Heart left ventricle (tissue), 13 donors: ENCODE data around the gene HSD17B2.

Source experiments
- POLR2A ChIP-seq, 2 donors: fragments of 450-650 bp; IDR thresholded peaks; one replicate each; pipeline ENCODE4 v1.6.1; 2017; ENCODE audit warnings: antibody characterized with exemption in 2 of 2, mild to moderate bottlenecking in 2 of 2, moderate library complexity in 2 of 2
- TF ChIP-seq, protein P1 (sequence below), 12 donors: fragments of 200-600 bp; sonication (generic) in 4 of 12; IDR thresholded peaks; one replicate each; pipeline versions ENCODE4 v1.5.0 to v1.8.0; 2018 to 2022; ENCODE audit warnings: antibody characterized with exemption in 12 of 12, mild to moderate bottlenecking in 5 of 12
- donor health status: ischemic (EF 13 %, LVEDD 7.1; RV severe dilation, severe dysfunction).
- donor health status: DM: no; HTN: yes; CAD: no.
- donor health status: DM: no; HTN: no; CAD: no.
- donor health status: ischemic (EF 25% LVEDD 6.9; RV normal size, moderate dysfunction).
- donor health status: ischemic (EF 25% LVEDD 5.7; RV mildly dilated, moderate dysfunction).
- donor health status: ischemic (EF 35%, LVEDD 5.7; RV mildly dilated, moderate dysfunction).
- donor health status: nonischemic (EF 11% LVEDD 7.7; RV severe dilation, severe dysfunction).
- donor health status: DM: yes; HTN: yes; CAD: no.
- donor health status: PGD.
- donor health status: ischemic (EF 29% LVEDD 5.4; RV normal size, mild dysfunction).
- donor health status: nonischemic (EF 23%, LVEDD 6.1; RV moderate dilation, normal function).

DNA sequence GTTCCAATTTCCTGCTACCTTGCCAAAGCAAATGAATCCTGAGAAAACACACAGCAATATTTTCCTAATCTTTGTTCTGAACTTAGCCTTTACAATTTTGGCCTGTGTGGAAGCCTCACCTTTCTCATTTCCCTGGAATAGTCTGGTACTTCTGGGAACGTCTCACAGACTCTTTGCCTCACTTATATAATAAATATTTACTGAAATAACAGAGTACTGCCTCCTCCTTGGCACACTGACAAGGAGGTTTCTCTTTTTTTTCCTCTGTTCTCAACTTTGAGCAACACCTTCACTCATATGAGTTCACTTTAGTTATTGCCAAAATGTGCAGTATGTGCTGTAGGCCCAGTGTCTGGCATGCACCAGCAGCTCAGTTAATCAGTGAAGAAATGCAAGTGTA is 37.3 kb downstream of the HSD17B2 start:
- TF ChIP-seq POLR2A (IDR thresholded peaks at IDR 0.05), result no peak
- TF ChIP-seq, protein P1, sequence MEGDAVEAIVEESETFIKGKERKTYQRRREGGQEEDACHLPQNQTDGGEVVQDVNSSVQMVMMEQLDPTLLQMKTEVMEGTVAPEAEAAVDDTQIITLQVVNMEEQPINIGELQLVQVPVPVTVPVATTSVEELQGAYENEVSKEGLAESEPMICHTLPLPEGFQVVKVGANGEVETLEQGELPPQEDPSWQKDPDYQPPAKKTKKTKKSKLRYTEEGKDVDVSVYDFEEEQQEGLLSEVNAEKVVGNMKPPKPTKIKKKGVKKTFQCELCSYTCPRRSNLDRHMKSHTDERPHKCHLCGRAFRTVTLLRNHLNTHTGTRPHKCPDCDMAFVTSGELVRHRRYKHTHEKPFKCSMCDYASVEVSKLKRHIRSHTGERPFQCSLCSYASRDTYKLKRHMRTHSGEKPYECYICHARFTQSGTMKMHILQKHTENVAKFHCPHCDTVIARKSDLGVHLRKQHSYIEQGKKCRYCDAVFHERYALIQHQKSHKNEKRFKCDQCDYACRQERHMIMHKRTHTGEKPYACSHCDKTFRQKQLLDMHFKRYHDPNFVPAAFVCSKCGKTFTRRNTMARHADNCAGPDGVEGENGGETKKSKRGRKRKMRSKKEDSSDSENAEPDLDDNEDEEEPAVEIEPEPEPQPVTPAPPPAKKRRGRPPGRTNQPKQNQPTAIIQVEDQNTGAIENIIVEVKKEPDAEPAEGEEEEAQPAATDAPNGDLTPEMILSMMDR (IDR thresholded peaks at IDR 0.05), result no peak
